OCI-LY1 (cell line): ENCODE data around the gene SLC27A6.

Source experiments
- EZH2 ChIP-seq: fragments of 200-600 bp; sonication (generic), shearing (Covaris generic); IDR thresholded peaks from 2 replicates; pipeline ENCODE4 v1.8.0; 2017; ENCODE audit warnings: borderline replicate concordance, mixed run types, mild to moderate bottlenecking, antibody characterized with exemption, low read length, moderate library complexity, mixed read lengths
- TF ChIP-seq, protein P1 (sequence below): fragments of 200-600 bp; sonication (generic), shearing (Covaris generic); IDR thresholded peaks from 2 replicates; pipeline ENCODE4 v1.5.1; 2017; ENCODE audit warnings: mild to moderate bottlenecking, antibody characterized with exemption, low read length, moderate library complexity, mixed read lengths

DNA sequence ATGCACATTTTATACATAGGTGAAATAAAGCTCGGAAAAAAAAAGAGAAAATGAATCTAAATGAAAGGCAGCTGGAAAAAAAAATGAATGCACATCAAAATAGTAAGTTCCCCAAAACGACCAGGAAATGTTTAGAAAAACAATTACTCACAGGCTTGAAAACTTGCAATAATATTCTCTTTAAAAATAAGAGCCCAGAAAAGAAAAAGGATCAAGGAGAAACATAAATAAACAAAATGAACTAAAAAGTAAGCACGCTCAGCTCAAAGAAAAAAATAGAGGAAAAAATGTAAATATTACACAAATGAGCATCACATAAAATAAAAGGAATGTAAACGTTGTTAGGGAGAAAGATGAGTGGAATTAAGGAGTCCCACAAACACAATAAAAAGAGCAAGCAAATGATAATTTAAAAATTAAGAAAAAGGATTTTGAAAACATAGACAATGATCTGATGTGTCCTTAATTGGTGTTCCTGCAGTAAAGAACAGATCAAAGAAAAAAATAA lies 54.2 kb downstream of the SLC27A6 start:
- TF ChIP-seq, protein P1, sequence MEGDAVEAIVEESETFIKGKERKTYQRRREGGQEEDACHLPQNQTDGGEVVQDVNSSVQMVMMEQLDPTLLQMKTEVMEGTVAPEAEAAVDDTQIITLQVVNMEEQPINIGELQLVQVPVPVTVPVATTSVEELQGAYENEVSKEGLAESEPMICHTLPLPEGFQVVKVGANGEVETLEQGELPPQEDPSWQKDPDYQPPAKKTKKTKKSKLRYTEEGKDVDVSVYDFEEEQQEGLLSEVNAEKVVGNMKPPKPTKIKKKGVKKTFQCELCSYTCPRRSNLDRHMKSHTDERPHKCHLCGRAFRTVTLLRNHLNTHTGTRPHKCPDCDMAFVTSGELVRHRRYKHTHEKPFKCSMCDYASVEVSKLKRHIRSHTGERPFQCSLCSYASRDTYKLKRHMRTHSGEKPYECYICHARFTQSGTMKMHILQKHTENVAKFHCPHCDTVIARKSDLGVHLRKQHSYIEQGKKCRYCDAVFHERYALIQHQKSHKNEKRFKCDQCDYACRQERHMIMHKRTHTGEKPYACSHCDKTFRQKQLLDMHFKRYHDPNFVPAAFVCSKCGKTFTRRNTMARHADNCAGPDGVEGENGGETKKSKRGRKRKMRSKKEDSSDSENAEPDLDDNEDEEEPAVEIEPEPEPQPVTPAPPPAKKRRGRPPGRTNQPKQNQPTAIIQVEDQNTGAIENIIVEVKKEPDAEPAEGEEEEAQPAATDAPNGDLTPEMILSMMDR = no peak
- TF ChIP-seq EZH2 = no peak
